PFSK-1 (cell line): Measurements from ENCODE around the gene LRMDA.

ENCODE experiments used
- POLR2AphosphoS5 ChIP-seq: IDR thresholded peaks from 2 replicates; pipeline ENCODE4 v1.6.1; 2012; ENCODE audit warnings: low read depth, mild to moderate bottlenecking, control low read depth, low read length, moderate library complexity
- SIN3A ChIP-seq: IDR thresholded peaks from 2 replicates; pipeline ENCODE4 v1.6.1; 2012; ENCODE audit warnings: mild to moderate bottlenecking, low read length, moderate library complexity, borderline replicate concordance; ENCODE audit not compliant: insufficient read depth
- TAF1 ChIP-seq: IDR thresholded peaks from 2 replicates; pipeline ENCODE4 v1.6.1; 2012; ENCODE audit warnings: low read length, control low read depth, borderline replicate concordance; ENCODE audit not compliant: insufficient read depth
- TF ChIP-seq, protein P1 (sequence below), 2 experiments: IDR thresholded peaks; 2 replicates each; pipeline versions ENCODE4 v1.6.1 to v1.8.0; 2011 to 2012; ENCODE audit warnings: low read depth in 2 of 2, low read length in 2 of 2, control low read depth in 1 of 2, inconsistent platforms in 1 of 2, mild to moderate bottlenecking in 1 of 2, moderate library complexity in 1 of 2; ENCODE audit not compliant: insufficient read depth in 1 of 2

DNA sequence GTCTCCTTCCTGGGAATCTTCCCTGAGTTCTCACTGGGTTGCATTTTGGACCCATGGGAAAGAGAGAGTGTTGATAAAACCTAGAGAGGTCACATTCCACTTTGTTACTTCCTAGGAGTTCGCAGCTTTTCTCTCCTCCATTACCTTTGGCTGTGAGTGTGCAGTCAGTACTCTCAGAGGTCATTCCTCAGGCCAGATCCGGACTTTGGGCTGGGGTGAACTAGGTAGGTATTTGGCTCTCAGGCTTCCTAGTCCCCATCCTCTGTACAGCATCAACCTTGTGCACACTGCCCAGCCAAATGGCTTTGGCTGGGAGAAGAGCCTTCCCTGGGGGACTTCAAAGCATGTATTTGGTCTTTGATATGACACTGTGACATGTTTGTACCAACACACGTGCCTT lies 508.1 kb downstream of the LRMDA start:
- TF ChIP-seq TAF1 (no peak), SIN3A (no peak), POLR2AphosphoS5 (no peak)
- TF ChIP-seq, protein P1, sequence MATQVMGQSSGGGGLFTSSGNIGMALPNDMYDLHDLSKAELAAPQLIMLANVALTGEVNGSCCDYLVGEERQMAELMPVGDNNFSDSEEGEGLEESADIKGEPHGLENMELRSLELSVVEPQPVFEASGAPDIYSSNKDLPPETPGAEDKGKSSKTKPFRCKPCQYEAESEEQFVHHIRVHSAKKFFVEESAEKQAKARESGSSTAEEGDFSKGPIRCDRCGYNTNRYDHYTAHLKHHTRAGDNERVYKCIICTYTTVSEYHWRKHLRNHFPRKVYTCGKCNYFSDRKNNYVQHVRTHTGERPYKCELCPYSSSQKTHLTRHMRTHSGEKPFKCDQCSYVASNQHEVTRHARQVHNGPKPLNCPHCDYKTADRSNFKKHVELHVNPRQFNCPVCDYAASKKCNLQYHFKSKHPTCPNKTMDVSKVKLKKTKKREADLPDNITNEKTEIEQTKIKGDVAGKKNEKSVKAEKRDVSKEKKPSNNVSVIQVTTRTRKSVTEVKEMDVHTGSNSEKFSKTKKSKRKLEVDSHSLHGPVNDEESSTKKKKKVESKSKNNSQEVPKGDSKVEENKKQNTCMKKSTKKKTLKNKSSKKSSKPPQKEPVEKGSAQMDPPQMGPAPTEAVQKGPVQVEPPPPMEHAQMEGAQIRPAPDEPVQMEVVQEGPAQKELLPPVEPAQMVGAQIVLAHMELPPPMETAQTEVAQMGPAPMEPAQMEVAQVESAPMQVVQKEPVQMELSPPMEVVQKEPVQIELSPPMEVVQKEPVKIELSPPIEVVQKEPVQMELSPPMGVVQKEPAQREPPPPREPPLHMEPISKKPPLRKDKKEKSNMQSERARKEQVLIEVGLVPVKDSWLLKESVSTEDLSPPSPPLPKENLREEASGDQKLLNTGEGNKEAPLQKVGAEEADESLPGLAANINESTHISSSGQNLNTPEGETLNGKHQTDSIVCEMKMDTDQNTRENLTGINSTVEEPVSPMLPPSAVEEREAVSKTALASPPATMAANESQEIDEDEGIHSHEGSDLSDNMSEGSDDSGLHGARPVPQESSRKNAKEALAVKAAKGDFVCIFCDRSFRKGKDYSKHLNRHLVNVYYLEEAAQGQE (IDR thresholded peaks at IDR 0.05; ENCODE audit: insufficient read depth in 1 of 2, low read depth in 2 of 2, low read length in 2 of 2): no peak
